HepG2 (cell line): ENCODE results near the gene PSKH1. TPM values are rescaled to one million over a fixed set of nuclear protein-coding genes. Genes with fewer than 3 reads are reported as not detected.

ENCODE experiments used
- IKZF4 ChIP-seq: sonication (generic); formaldehyde crosslinking; IDR thresholded peaks from 2 replicates; pipeline ENCODE4 v1.5.1; 2020; ENCODE audit warnings: borderline replicate concordance, mild to moderate bottlenecking, low read depth, missing genetic modification reagents; ENCODE audit errors: not compliant biosample characterization
- MED8 ChIP-seq: sonication (generic); formaldehyde crosslinking; IDR thresholded peaks from 2 replicates; pipeline ENCODE4 v1.8.1; 2023; ENCODE audit warnings: mild to moderate bottlenecking, missing genetic modification reagents; ENCODE audit not compliant: insufficient replicate concordance
- NPAS2 ChIP-seq: sonication (generic); formaldehyde crosslinking; IDR thresholded peaks from 2 replicates; pipeline ENCODE4 v1.8.0; 2022; ENCODE audit warnings: mild to moderate bottlenecking, missing genetic modification reagents, borderline replicate concordance
- SIX4 ChIP-seq: sonication (generic); formaldehyde crosslinking; IDR thresholded peaks from 2 replicates; pipeline ENCODE4 v1.4.0; 2020; ENCODE audit warnings: missing genetic modification reagents
- SP2 ChIP-seq: sonication (generic); formaldehyde crosslinking; IDR thresholded peaks from 2 replicates; pipeline ENCODE4 v1.5.1; 2020; ENCODE audit warnings: mild to moderate bottlenecking, missing genetic modification reagents
- ZBTB43 ChIP-seq: sonication (generic); formaldehyde crosslinking; conservative IDR thresholded peaks from 2 replicates; pipeline ENCODE4 v1.4.0; 2020; ENCODE audit warnings: missing genetic modification reagents
- ZNF282 ChIP-seq: fragments of 450-650 bp; IDR thresholded peaks from 2 replicates; pipeline ENCODE4 v1.6.1; 2018; ENCODE audit not compliant: partially characterized antibody
- ZNF296 ChIP-seq: sonication (generic); formaldehyde crosslinking; conservative IDR thresholded peaks from 2 replicates; pipeline ENCODE4 v1.5.0; 2020; ENCODE audit warnings: mild to moderate bottlenecking, missing genetic modification reagents
- ZNF468 ChIP-seq: sonication (generic); formaldehyde crosslinking; IDR thresholded peaks from 2 replicates; pipeline ENCODE4 v1.8.0; 2022; ENCODE audit warnings: mild to moderate bottlenecking, moderate library complexity, missing genetic modification reagents
- ZNF674 ChIP-seq: sonication (generic); formaldehyde crosslinking; IDR thresholded peaks from 2 replicates; pipeline ENCODE4 v1.5.0; 2020; ENCODE audit warnings: low read depth, mild to moderate bottlenecking, missing genetic modification reagents
- ZNF724P ChIP-seq: sonication (generic); formaldehyde crosslinking; IDR thresholded peaks from 2 replicates; pipeline ENCODE4 v1.8.0; 2022; ENCODE audit warnings: missing genetic modification reagents, borderline replicate concordance
- ZNF761 ChIP-seq: sonication (generic); formaldehyde crosslinking; conservative IDR thresholded peaks from 2 replicates; pipeline ENCODE4 v1.4.0; 2020; ENCODE audit warnings: mild to moderate bottlenecking, missing genetic modification reagents
- polyA plus RNA-seq, 8 experiments: library from polyadenylated mRNA; depleted of rRNA in 3 of 8; stranded (reverse) in 7 of 8; unstranded in 1 of 8; fragments of >200 nt; fragmentation: Illumina TruSeq in 4 of 8; extraction: Trizol in 4 of 8; gene quantifications; 2 replicates each; pipeline versions ENCODE4 v1.2.1 to v1.2.3, GENCODE V29; 2011 to 2016; ENCODE audit warnings: low read depth in 4 of 8, missing spikeins in 1 of 8, mixed read lengths in 1 of 8; ENCODE audit not compliant: insufficient read depth in 1 of 8
- total RNA-seq, 5 experiments: library from RNA; depleted of rRNA; stranded (reverse); fragments of >200 nt; fragmentation: Illumina TruSeq; extraction: Trizol; gene quantifications; 2 replicates each; pipeline ENCODE4 v1.2.3, GENCODE V29; 2016; ENCODE audit warnings: low read depth in 1 of 5
- TF ChIP-seq, protein P1 (sequence below): sonication (generic); formaldehyde crosslinking; IDR thresholded peaks from 2 replicates; pipeline ENCODE4 v1.5.0; 2020; ENCODE audit warnings: mild to moderate bottlenecking, missing genetic modification reagents, borderline replicate concordance
- TF ChIP-seq, protein P2 (sequence below): sonication (generic); IDR thresholded peaks from 2 replicates; pipeline ENCODE4 v1.6.1; 2016; ENCODE audit warnings: low read depth, borderline replicate concordance
- TF ChIP-seq, protein P3 (sequence below): sonication (generic); formaldehyde crosslinking; IDR thresholded peaks from 2 replicates; pipeline ENCODE4 v1.4.0; 2020; ENCODE audit warnings: mild to moderate bottlenecking, missing genetic modification reagents
- TF ChIP-seq, protein P4 (sequence below): sonication (generic); formaldehyde crosslinking; IDR thresholded peaks from 2 replicates; pipeline ENCODE4 v1.4.0; 2020; ENCODE audit warnings: missing genetic modification reagents, borderline replicate concordance

Gene PSKH1
- total and polyA plus RNA-seq, 2 of the 13 experiments (the other 11 are each of a cell fraction or from before 2014, with no cell fraction given), result 8.4 to 19.1 TPM

- TF ChIP-seq, protein P1, sequence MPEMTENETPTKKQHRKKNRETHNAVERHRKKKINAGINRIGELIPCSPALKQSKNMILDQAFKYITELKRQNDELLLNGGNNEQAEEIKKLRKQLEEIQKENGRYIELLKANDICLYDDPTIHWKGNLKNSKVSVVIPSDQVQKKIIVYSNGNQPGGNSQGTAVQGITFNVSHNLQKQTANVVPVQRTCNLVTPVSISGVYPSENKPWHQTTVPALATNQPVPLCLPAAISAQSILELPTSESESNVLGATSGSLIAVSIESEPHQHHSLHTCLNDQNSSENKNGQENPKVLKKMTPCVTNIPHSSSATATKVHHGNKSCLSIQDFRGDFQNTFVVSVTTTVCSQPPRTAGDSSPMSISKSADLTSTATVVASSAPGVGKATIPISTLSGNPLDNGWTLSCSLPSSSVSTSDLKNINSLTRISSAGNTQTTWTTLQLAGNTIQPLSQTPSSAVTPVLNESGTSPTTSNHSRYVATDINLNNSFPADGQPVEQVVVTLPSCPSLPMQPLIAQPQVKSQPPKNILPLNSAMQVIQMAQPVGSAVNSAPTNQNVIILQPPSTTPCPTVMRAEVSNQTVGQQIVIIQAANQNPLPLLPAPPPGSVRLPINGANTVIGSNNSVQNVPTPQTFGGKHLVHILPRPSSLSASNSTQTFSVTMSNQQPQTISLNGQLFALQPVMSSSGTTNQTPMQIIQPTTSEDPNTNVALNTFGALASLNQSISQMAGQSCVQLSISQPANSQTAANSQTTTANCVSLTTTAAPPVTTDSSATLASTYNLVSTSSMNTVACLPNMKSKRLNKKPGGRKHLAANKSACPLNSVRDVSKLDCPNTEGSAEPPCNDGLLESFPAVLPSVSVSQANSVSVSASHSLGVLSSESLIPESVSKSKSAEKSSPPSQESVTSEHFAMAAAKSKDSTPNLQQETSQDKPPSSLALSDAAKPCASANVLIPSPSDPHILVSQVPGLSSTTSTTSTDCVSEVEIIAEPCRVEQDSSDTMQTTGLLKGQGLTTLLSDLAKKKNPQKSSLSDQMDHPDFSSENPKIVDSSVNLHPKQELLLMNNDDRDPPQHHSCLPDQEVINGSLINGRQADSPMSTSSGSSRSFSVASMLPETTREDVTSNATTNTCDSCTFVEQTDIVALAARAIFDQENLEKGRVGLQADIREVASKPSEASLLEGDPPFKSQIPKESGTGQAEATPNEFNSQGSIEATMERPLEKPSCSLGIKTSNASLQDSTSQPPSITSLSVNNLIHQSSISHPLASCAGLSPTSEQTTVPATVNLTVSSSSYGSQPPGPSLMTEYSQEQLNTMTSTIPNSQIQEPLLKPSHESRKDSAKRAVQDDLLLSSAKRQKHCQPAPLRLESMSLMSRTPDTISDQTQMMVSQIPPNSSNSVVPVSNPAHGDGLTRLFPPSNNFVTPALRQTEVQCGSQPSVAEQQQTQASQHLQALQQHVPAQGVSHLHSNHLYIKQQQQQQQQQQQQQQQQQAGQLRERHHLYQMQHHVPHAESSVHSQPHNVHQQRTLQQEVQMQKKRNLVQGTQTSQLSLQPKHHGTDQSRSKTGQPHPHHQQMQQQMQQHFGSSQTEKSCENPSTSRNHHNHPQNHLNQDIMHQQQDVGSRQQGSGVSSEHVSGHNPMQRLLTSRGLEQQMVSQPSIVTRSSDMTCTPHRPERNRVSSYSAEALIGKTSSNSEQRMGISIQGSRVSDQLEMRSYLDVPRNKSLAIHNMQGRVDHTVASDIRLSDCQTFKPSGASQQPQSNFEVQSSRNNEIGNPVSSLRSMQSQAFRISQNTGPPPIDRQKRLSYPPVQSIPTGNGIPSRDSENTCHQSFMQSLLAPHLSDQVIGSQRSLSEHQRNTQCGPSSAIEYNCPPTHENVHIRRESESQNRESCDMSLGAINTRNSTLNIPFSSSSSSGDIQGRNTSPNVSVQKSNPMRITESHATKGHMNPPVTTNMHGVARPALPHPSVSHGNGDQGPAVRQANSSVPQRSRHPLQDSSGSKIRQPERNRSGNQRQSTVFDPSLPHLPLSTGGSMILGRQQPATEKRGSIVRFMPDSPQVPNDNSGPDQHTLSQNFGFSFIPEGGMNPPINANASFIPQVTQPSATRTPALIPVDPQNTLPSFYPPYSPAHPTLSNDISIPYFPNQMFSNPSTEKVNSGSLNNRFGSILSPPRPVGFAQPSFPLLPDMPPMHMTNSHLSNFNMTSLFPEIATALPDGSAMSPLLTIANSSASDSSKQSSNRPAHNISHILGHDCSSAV (CRISPR knock-in tag), result no peak
- TF ChIP-seq ZNF296 (no peak), IKZF4 (CRISPR knock-in tag) (no peak), SP2 (CRISPR knock-in tag) (no peak; the same call in 1 of the 2 replicates), ZNF724P (CRISPR knock-in tag) (no peak), ZNF761 (CRISPR knock-in tag) (no peak), MED8 (CRISPR knock-in tag) (no peak), ZNF468 (CRISPR knock-in tag) (no peak), ZNF282 (no peak), ZNF674 (CRISPR knock-in tag) (no peak), NPAS2 (CRISPR knock-in tag) (no peak), SIX4 (CRISPR knock-in tag) (no peak), ZBTB43 (CRISPR knock-in tag) (no peak)
- TF ChIP-seq, protein P2, sequence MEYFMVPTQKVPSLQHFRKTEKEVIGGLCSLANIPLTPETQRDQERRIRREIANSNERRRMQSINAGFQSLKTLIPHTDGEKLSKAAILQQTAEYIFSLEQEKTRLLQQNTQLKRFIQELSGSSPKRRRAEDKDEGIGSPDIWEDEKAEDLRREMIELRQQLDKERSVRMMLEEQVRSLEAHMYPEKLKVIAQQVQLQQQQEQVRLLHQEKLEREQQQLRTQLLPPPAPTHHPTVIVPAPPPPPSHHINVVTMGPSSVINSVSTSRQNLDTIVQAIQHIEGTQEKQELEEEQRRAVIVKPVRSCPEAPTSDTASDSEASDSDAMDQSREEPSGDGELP, result no peak; the same call in 1 of the 2 replicates
- TF ChIP-seq, protein P3, sequence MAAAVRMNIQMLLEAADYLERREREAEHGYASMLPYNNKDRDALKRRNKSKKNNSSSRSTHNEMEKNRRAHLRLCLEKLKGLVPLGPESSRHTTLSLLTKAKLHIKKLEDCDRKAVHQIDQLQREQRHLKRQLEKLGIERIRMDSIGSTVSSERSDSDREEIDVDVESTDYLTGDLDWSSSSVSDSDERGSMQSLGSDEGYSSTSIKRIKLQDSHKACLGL (CRISPR knock-in tag), result no peak
- TF ChIP-seq, protein P4, sequence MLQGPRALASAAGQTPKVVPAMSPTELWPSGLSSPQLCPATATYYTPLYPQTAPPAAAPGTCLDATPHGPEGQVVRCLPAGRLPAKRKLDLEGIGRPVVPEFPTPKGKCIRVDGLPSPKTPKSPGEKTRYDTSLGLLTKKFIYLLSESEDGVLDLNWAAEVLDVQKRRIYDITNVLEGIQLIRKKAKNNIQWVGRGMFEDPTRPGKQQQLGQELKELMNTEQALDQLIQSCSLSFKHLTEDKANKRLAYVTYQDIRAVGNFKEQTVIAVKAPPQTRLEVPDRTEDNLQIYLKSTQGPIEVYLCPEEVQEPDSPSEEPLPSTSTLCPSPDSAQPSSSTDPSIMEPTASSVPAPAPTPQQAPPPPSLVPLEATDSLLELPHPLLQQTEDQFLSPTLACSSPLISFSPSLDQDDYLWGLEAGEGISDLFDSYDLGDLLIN, result no peak
Observed at GRCh38 chr16:67965668-67966548, 72.9 kb downstream of the PSKH1 start (continued).
